Stimulated activated CD8-positive, alpha-beta memory T cell treated with anti-CD3 and anti-CD28 coated beads, Interleukin-15, amount 100 ng/mL, for 24 hours (primary cell): ENCODE results near the gene NOX5.

Experiments used
- DNase-seq: peaks from one replicate; pipeline ENCODE4 v3.0.0-alpha.2; 2020; ENCODE audit warnings: low read depth

NOX5 gene

DNA sequence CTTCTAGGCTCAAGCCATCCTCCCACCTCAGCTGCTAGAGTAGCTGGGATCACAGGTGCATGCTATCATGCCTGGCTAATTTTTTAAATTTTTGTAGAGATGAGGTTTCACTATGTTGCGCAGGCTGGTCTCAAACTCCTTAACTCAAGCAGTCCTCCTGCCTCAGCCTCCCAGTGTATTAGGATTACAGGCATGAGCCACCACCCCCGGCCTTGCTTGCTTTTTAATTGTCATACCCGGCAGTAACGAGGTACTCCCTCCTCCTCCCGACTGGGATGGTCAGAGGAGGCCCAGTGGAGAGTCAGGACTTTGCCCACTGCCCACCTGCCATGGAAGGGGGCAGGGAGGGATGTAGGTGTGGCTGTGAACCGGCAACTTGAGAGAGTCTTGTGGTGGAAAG is 4.5 kb downstream of the NOX5 start:
- DNase-seq = no peak

DNA sequence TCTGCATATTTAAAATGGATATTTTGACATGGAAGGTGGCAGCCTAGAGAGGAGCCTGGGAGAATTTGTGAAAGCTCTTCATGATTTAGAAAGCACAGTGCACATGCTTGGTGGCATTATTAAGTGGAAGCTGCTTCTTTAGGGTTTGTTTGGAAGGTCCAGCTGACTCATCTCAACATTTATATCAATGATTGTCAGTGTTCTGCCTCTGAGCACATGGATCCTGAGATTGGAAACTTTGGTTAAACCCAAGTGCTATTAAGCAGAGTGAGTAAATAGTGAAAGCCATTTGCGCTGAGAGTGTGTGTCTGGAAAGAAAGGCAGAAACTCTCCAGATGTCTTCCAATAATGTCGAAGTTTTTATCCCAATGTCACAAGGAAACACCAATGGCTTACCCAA is 7.4 kb downstream of the NOX5 start:
- no peak for DNase-seq

DNA sequence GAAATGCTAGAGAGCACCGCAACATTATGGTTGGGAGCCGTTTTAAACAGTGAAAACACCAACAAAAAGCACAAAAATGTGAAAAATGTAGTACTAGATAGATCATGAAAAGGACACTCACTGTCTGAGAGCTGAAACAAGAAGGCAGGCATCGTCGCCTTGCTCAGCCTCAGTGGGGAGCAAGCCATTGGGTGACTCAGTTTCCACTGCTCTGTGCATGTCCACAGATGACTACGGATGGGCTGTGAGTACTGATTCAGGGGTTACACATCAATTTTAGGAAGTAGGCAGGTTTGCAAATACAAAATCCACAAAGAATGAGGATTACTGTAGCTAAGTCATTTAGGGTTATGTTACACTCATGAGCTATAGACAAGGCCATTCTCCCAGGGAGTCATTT is 10.8 kb downstream of the NOX5 start:
- no peak for DNase-seq

DNA sequence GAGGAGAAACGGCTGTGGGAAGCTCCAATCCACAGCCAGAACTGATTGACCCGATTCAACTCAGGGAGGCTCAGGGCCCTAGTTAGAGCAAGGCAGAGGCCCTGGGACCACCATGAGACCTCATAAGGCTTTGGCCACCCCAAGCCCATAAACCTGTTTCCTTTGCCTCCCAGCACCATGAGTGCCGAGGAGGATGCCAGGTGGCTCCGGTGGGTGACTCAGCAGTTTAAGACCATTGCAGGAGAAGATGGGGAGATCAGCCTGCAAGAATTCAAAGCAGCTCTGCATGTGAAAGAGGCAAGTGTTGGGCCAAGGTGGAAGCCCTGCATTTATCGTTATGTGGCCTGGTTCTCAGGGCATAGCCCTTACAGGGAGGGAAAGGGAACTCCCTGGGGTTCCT is 11.9 kb downstream of the NOX5 start:
- no peak for DNase-seq

DNA sequence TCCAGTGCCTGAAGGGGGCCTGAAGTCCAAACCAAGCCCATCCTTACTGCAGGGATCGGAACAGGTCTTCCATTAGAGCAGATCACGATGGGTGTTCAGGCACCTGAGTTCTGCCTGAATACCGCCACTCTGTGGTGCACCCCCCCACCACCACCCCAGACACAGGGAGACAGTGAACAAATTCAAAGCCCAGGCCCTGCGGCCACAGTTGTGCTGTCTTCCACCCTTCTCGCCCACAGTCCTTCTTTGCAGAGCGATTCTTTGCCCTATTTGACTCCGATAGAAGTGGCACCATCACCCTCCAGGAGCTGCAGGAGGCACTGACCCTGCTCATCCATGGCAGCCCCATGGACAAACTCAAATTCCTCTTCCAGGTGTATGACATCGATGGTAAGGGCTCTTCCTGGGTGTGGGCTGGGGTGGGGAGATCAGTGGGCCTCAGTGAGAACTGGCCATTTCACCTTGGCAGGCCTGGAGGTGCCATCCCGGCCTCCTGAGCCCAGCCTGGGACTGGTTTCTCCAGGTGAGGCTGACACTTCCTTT is 13.6 kb downstream of the NOX5 start:
- DNase-seq = no peak

DNA sequence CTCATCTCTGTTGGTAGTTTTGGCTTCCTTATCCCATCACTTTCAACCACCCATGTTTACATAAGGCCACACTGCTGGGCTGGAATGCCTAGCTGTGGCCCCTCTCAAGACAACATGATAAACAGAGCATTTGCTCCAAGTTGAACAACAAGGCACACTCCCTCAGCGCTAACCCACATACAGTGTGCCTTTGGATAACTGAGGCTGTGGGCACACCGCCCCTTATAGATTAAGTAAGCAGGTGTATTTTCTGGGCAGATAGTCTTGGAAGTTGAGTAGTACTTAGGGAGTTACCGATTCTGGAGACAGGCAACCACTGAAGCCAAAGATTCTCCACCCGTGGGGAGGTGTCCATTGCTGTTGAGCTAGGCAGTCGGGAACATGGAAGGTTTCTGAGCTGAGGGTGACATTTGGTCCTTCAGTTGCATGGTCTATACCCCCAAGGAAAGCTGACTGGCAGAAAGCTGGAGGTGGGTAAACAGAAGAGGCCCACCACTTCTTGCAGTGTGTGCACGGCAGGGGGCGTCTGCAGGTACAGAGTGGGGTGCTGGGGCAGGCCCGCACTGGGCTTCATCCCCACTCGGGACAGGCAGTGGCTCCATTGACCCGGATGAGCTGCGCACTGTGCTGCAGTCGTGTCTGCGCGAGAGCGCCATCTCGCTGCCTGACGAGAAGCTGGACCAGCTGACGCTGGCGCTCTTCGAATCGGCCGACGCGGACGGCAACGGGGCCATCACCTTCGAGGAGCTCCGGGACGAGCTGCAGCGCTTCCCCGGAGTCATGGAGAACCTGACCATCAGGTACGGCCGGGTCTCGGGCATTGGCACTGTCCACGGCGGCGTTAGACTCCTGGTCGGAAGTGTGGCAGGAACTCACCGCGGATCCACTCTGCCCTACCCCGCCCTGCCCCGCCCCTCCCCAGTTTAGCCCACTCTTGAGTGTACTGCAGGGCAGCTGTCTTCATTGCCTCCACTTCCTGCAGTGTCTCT is 16.8 kb downstream of the NOX5 start:
- DNase-seq = no peak

DNA sequence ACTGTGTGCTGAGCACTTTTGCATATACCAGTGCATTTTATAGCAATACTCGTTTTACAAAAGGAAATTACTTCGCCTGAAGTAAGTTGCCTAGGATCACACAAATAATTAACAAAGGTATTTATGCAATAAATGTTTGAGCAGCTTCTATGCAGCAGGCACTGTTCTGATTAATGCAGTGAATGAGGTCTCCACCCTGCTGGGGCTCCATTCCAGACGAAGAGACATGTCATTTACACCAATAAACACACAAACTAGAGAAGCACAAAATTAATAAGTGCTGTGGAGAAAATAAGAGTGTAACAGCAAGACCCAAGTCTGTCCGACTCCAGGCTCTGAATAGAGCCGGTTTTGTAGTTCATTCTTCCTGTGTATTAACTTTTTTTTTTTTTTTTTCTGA is 17.5 kb downstream of the NOX5 start:
- no peak for DNase-seq

DNA sequence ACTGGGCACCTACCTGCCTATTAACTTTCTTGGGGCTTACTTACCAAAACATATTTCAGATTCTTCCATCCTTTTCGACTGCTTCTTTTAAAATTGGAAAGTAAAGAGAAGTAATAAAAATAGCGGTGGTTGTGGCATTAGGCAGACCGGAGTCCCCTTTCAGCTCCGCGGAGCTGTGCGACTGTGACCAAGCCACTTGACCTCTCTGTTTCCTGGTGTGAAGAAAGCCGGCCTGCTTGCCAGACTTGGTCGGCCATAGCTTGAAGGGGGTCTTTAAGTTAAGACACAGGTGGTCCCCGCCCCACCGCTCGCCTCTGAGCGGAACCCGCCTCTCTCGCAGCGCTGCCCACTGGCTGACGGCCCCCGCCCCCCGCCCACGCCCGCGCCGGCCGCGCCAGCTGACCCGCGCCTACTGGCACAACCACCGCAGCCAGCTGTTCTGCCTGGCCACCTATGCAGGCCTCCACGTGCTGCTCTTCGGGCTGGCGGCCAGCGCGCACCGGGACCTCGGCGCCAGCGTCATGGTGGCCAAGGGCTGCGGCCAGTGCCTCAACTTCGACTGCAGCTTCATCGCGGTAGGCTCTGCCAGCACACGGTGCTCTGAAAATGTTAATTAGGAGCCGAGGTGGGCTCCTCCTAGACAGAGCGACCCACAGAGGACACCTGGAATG is 18.3 kb downstream of the NOX5 start:
- DNase-seq = no peak

DNA sequence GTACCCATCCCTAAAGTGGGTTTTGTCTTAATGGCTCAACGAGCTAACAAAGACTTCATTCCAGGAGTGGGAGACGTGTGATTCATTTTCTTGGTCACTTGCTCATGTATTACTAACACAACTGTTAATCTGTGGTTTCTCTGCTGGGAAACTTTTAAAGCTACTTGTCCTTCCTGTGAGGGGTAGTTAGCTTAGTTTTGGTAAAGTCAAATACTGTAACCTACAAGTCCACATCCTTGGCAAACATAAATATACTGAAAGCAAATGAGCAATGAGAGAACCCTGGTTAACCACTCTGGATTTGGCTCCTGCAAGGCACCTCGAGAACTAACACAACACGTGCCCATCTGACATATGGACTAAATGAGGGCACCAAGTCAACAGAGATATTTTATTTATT is 19.9 kb downstream of the NOX5 start:
- DNase-seq = no peak

DNA sequence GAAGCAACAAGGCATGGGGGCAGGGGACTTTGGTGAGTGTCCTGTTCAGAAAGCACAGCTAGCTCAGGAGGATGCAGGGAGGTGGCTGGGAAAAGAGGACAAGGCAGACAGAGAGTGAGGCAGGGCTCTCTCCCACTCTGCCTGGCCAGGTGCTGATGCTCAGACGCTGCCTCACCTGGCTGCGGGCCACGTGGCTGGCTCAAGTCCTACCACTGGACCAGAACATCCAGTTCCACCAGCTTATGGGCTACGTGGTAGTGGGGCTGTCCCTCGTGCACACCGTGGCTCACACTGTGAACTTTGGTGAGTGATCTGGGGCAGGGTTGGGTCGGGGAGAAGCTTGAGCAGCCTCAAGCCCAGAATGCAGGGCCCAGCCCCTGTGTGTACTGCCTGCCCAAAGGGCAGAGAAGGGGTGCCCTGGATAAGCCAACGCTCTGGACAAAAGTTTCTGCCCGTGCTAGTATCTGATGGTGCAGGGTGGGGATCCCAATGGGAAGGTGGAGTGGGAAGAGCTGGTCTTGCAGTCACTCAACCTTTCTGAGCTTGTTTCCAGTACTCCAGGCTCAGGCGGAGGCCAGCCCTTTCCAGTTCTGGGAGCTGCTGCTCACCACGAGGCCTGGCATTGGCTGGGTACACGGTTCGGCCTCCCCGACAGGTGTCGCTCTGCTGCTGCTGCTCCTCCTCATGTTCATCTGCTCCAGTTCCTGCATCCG is 20.9 kb downstream of the NOX5 start:
- DNase-seq = no peak

DNA sequence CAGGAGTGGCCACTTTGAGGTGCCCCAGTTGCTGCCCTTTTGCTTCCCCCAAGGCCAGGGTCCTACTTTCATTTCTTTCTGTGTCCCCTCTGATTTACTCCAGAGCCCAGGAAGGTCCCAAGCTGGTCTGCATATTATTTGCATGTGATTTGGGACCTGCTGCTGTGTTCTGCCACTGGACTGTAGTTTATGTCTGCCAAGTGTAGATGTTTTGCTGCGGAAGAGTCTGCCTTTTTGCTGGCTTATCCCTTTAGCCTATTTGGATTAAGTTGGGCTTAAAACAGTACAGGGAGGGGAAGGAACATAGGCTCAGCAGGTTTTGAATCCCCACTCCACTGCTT is 21.4 kb downstream of the NOX5 start:
- DNase-seq = no peak

DNA sequence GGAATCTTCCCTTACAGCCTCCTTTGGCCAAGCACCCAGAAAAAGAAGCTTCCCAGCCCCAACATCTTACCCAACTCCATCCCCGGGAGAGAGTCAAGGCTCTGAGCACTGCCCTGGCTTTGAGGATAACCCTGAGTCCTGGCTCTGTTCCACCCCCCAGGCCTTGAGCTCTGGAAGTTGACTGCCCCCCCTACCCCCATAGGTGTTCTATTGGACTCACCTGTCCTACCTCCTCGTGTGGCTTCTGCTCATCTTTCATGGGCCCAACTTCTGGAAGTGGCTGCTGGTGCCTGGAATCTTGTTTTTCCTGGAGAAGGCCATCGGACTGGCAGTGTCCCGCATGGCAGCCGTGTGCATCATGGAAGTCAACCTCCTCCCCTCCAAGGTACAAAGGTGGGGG is 22.3 kb downstream of the NOX5 start:
- DNase-seq = no peak

DNA sequence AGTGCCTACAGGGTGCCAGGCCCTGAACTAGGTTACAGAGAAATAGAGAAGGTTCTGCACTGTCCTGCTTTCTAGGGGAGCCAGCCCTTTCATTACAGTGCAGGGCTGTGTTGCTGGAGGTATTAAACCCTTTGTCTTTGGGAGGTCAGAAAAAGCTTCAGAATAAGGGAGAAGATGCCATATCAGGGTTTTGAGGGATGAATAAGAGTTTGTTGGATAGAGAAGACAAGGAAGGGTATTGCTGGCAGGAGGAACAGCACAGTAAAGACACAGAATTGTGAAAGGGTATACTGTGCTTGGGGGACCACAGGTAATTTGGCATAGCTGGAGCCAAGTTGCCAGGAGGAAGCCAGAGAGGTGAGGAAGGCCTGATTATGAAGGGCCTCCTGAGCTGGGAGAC is 23.0 kb downstream of the NOX5 start:
- no peak for DNase-seq

DNA sequence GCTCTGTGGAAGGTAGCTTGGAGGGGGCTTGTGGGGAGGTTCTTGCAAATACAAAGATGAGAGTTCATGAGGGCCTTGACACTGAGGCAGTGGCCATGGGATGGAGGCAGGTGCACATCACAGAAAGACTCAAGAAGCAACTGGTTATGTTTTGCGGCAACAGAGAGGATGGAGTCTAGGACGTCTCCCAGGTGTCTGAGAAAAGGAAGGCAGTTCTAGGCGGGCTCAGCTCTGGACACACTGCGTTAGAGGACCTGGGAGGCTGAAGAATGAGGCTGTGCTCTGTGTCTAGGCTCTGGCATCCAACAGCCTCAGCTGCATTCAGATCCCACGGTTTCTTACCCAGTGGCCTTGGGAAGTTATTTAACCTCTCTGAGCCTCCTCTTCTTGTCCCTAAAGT is 23.5 kb downstream of the NOX5 start:
- DNase-seq = no peak

DNA sequence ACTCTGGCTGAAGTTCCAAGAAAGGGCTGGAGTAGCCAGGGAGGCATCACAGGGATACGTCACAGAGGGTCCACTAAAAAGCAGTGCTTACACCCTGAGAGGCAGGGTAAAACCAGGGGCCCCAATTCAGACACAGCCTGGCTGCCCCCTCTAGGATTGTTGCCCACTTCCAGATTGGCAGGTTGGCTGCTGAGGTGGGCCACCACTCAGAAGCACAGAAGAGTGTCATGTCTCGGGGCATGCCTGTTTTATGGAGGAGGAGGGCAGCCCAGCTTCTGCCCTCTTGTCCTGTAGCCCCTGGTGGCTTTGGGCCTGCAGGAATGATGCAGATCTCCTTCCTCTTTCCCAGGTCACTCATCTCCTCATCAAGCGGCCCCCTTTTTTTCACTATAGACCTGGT is 24.0 kb downstream of the NOX5 start:
- no peak for DNase-seq

DNA sequence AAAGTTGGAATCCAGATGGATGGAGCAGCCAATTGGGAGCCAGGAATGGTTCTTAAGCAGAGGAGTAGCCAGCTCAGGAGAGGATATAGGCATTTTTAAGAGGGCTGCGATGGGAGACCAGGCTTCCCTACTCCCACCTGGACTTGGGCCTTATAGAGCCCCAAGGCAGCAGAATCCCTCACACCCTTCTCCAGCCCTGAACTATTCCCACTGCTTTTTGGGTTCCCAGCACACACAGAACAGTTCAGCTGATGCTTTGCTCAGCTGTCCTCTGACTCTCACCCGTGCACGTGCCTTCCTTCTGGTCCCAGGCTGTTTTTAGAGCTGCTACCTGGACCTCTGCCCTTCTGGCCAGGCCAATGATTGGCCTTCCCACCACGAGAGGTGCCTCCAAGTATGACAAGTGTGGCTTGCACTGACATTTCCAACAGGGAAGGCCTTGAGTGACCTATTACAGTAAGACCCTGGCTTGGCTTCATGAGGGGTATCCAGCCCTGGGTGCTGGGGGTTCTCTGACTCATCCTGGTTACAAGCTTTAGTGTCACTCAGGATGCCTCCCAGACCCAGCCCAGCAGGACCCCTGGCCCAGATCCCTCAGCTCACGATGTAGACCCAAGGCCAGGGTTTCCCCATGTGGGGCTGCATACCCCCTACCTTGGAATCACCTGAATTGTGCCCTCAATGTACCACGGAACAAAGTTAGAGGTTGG is 25.2 kb downstream of the NOX5 start:
- DNase-seq = no peak

DNA sequence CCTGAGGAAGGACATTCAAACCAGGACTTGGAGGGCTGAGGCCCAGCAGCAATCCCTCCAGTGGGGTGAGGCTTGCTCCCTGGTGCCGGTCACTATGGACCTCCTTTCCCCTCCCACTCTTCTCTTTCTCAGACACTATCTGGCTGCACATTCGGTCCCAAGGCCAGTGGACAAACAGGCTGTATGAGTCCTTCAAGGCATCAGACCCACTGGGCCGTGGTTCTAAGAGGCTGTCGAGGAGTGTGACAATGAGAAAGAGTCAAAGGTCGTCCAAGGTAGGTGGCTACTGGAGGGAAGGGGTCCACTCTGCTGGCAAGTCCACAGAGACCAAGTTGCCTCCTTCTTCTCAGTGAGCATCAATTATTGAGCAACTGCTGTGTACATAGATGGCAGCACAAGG is 28.0 kb downstream of the NOX5 start:
- DNase-seq = no peak

DNA sequence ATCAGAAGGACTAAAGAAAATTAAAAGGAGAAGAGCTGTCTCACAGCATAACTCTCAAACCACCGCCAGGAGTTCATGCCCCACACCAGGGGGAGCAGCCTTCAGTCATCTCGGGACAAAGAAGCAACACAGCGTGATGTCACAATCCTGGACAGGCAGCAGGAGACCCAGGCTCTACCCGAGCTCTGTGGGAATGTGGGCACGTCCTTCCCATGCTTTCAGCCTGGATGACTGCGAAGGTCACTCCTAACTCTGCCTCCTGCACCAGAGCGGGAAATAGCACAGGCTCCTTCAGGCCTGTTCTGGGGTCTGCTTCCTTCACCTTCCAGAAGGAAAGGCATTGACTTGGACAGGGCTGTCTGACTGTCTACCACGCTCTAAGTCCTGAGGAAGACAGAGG is 31.3 kb downstream of the NOX5 start:
- no peak for DNase-seq

DNA sequence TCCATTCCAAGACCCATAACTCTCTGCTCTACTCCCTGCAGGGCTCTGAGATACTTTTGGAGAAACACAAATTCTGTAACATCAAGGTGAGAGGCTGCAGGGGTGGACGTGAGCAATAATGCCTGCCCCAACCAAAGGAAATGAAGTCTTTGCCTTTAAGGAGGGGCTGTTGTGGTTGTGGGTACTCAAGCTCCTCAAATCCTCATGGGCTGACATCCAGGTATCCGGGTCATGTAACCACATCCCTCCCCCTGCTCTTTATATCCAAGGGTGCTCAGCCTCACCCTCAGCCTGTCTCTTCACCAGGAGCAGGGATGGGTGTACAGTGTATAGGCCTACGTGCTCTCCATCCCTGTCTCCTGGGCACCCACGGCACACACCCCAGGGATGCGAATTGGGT is 32.3 kb downstream of the NOX5 start:
- DNase-seq = no peak

DNA sequence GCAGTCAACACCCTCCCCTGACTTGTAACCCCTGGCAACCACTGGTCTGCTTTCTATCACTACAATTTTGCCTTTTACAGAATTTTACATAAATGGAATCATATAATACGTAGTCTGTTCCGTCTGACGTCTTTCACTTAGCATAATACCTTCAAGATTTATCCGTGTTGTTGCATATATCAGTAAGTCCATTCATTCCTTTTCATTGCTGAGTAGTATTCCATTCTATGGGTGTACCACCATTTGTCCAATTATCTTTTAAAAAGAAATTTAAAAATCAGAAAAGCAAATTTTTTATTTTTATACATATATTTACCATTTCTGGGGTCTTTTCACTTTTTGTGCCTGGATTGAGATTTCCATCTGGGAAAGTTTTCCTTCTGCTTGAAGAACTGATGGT is 35.5 kb downstream of the NOX5 start:
- no peak for DNase-seq

DNA sequence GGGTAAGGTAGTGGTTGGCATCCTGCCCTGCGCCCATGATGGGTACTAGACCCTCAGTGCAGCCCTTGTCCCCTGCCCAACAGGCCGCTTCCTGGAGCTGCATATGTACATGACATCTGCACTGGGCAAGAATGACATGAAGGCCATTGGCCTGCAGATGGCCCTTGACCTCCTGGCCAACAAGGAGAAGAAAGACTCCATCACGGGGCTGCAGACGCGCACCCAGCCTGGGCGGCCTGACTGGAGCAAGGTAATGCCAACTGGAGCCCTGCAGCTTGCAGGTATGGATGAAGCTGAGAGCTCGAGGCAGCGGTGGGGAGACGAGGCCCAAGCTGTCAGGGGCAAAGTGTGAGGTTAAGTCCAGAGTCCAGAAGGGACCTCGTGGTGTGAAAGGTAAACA is 40.8 kb downstream of the NOX5 start:
- DNase-seq = no peak

DNA sequence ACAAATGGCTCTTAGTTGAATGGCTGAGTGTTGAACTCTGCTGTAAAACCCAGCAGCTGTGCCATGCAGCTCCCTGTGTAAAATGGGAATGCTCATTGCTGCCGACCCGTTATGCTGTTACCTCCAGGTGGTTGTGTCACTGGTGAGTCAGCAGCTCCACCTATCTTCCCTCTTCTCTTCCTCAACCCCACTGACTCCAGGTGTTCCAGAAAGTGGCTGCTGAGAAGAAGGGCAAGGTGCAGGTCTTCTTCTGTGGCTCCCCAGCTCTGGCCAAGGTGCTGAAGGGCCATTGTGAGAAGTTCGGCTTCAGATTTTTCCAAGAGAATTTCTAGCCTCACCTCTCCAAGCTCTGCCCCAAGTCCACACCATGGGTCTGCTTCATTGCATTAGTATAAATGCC is 41.9 kb downstream of the NOX5 start:
- DNase-seq = no peak
